Breast epithelium (tissue), 3 donors: Measurements from ENCODE around the gene ABHD5.

ENCODE experiments used
- CTCF ChIP-seq, 3 donors: fragments of 450-650 bp; IDR thresholded peaks; one replicate each; pipeline ENCODE4 v1.5.1; 2016 to 2017; ENCODE audit warnings: antibody characterized with exemption in 3 of 3, mild to moderate bottlenecking in 3 of 3, moderate library complexity in 3 of 3
- POLR2A ChIP-seq: fragments of 450-650 bp; IDR thresholded peaks from one replicate; pipeline ENCODE4 v1.6.1; 2016; ENCODE audit warnings: antibody characterized with exemption, mild to moderate bottlenecking, moderate library complexity
- POLR2AphosphoS5 ChIP-seq, 3 donors: sonication (generic); formaldehyde crosslinking; IDR thresholded peaks; one replicate each; pipeline ENCODE4 v1.6.1; 2017; ENCODE audit warnings: antibody characterized with exemption in 3 of 3

GRCh38 chr3:43773273-43774094 is 82.7 kb downstream of the ABHD5 start:
- TF ChIP-seq CTCF (IDR thresholded peaks at IDR 0.05) (no peak), POLR2AphosphoS5 (IDR thresholded peaks at IDR 0.05) (no peak), POLR2A (no peak)
